ENCODE measurements around the gene FAT2.

The FAT2 gene

DNA sequence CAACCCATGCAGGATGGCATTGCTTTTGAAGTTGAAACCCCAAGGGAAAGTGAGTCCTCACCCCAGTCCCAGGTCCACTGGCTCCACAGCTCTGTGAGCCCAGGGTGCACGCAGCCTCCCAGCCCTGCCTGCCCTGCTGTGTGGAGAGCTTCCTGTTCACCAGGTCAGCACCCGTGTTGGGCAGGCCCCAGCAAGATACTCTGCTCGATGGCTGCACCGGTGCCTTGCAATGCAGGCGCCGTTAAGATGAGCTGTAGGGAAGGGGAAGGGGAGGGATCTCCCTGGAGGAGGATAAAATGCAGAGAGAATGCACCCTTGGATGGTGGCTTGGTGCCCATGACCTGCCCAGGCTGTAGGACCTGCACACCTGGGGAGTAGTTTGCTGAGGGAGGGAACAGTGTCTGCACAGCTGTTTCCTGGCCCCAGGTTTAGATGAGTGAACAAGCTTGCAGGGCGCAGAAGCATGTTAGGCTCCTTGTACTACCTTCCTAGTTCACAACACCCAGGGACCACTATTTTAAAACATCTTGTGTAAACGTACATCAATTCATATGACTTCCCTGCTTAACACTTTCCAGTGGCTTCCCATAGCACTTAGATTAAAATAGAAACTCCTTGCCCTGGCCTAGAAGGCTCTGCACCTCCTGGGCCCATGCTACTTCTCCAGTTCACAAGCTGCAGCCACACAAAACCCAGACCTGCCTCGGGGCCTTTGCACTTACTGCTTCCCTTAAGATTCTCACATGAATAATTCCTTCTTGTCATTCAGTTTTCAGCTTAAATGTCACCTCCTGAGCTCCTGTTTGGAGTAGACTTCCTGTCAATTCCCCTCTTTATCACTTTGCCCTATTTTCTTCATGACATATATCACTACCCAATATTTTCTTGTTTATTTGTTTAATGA, 19.6 kb downstream of the FAT2 start:
- TF ChIP-seq, protein P1, sequence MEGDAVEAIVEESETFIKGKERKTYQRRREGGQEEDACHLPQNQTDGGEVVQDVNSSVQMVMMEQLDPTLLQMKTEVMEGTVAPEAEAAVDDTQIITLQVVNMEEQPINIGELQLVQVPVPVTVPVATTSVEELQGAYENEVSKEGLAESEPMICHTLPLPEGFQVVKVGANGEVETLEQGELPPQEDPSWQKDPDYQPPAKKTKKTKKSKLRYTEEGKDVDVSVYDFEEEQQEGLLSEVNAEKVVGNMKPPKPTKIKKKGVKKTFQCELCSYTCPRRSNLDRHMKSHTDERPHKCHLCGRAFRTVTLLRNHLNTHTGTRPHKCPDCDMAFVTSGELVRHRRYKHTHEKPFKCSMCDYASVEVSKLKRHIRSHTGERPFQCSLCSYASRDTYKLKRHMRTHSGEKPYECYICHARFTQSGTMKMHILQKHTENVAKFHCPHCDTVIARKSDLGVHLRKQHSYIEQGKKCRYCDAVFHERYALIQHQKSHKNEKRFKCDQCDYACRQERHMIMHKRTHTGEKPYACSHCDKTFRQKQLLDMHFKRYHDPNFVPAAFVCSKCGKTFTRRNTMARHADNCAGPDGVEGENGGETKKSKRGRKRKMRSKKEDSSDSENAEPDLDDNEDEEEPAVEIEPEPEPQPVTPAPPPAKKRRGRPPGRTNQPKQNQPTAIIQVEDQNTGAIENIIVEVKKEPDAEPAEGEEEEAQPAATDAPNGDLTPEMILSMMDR (IDR thresholded peaks at IDR 0.05; ENCODE audit: borderline replicate concordance, insufficient read depth, low read depth, low read length): no peak

GRCh38 chr5:151570512-151571269, 20.4 kb downstream of the FAT2 start:
- TF ChIP-seq, protein P1 (IDR thresholded peaks at IDR 0.05; ENCODE audit: borderline replicate concordance, insufficient read depth, low read depth, low read length): no peak
- no peak overlapping the region for H3K4me3 ChIP-seq (ENCODE audit: low read depth, low read length)

More for the DNA sequence above, 19.6 kb downstream of the FAT2 start:
- H3K4me3 ChIP-seq (ENCODE audit: low read depth, low read length): no peak overlapping the region

DNA sequence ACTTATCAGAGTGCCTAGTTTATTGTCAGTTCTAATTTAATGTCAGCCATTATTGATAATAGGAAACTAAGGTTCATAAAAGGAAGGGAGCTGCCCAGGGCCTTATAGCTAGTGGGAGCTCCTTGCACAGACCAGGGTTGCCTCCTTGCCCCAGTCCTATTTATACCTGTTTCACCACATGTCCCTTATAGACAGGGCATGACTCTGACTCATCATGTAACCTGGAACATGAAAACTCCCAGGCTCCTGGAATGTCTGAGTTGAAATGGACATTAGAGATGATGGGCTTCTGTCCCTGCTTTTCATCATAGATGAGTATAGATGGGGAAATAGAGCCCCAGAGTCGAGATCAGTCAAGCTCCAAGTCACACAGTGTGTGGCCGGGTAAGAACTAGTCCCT, 21.1 kb downstream of the FAT2 start:
- no peak overlapping the region for H3K4me3 ChIP-seq (ENCODE audit: low read depth, low read length)
- TF ChIP-seq, protein P1 (IDR thresholded peaks at IDR 0.05; ENCODE audit: borderline replicate concordance, insufficient read depth, low read depth, low read length): no peak

GRCh38 chr5:151569132-151570046, 21.7 kb downstream of the FAT2 start:
- TF ChIP-seq, protein P1 (IDR thresholded peaks at IDR 0.05; ENCODE audit: borderline replicate concordance, insufficient read depth, low read depth, low read length): no peak
- H3K4me3 ChIP-seq (ENCODE audit: low read depth, low read length): no peak overlapping the region

DNA sequence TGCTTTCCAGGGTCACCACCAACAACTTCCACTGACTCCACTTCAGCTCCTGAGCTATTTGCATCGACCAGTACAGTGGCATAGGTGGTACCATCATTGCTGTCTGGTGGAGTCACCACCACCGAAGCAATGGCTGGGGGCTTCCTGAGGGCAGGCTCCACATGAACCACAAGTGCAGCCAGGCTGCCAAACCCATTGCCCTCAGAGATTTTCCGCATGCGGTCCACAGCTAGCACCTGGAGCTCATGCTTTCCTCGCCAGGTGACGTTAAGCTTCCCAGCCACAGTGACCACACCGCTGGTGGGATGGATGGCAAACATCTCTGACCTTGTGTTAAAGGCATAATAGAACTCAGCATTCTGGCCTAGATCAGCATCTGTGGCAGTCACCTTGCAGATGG, 23.1 kb downstream of the FAT2 start:
- no peak overlapping the region for H3K4me3 ChIP-seq (ENCODE audit: low read depth, low read length)
- TF ChIP-seq, protein P1 (IDR thresholded peaks at IDR 0.05; ENCODE audit: borderline replicate concordance, insufficient read depth, low read depth, low read length): no peak

DNA sequence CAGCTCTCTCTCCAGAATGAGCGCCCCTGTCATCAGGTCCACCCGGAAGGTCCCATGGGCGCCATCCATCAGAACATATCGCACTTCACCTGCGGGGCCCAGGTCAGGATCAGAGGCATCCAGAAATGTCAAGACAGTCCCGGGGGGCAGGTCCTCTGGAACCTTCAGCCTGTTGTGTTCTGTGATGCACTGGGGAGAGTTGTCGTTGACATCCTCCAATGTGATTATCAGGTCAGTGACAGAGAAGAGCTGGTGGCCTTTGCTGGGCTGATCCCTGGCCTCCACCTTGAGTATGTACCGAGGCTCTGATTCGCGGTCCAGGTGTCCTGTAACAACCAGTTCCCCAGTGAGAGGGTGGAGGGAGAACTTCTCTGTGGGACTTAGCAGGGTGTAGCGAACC, 25.2 kb downstream of the FAT2 start:
- no peak overlapping the region for H3K4me3 ChIP-seq (ENCODE audit: low read depth, low read length)
- TF ChIP-seq, protein P1 (IDR thresholded peaks at IDR 0.05; ENCODE audit: borderline replicate concordance, insufficient read depth, low read depth, low read length): no peak

All from GM12875 (cell line).